MM.1S (cell line): ENCODE results near the gene CHN1.

ENCODE experiments used
- DNase-seq: peaks from one replicate; pipeline ENCODE4 v3.0.0-alpha.2; 2015
- H2AFZ ChIP-seq: fragments of 300-600 bp; sonication (generic); 2 replicates; pipeline ENCODE4 v1.6.0; 2016; ENCODE audit warnings: antibody characterized with exemption, low read length
- H3F3A ChIP-seq: fragments of 300-600 bp; sonication (generic); 2 replicates; pipeline ENCODE4 v1.6.1; 2016; ENCODE audit warnings: mild to moderate bottlenecking, antibody characterized with exemption, low read length, moderate library complexity, mixed read lengths; ENCODE audit not compliant: insufficient read depth
- H3K27ac ChIP-seq: fragments of 300-600 bp; sonication (generic); 2 replicates; pipeline ENCODE4 v1.5.1; 2016; ENCODE audit warnings: mild to moderate bottlenecking, low read length
- H3K27me3 ChIP-seq: fragments of 300-600 bp; sonication (generic); replicated peaks from 2 replicates; pipeline ENCODE4 v1.6.0; 2016; ENCODE audit warnings: low read length; ENCODE audit not compliant: insufficient read depth
- H3K36me3 ChIP-seq: fragments of 300-600 bp; sonication (generic); replicated peaks from 2 replicates; pipeline ENCODE4 v1.6.1; 2016; ENCODE audit warnings: mild to moderate bottlenecking, low read length, mixed read lengths; ENCODE audit not compliant: insufficient read depth
- H3K4me1 ChIP-seq: fragments of 300-600 bp; sonication (generic); 2 replicates; pipeline ENCODE4 v1.6.1; 2016; ENCODE audit warnings: low read length, mixed read lengths
- H3K4me2 ChIP-seq: fragments of 300-600 bp; sonication (generic); 2 replicates; pipeline ENCODE4 v1.6.0; 2016; ENCODE audit warnings: low read depth, low read length
- H3K4me3 ChIP-seq: fragments of 300-600 bp; sonication (generic); 2 replicates; pipeline ENCODE4 v1.5.1; 2016; ENCODE audit warnings: low read length, mixed read lengths
- H3K79me2 ChIP-seq: fragments of 300-600 bp; sonication (generic); 2 replicates; pipeline ENCODE4 v1.6.1; 2016; ENCODE audit warnings: mixed run types, low read length, mixed read lengths
- H3K9ac ChIP-seq: fragments of 300-600 bp; sonication (generic); 2 replicates; pipeline ENCODE4 v1.6.1; 2016; ENCODE audit warnings: low read length, mixed read lengths
- H3K9me2 ChIP-seq: fragments of 300-600 bp; sonication (generic); replicated peaks from 2 replicates; pipeline ENCODE4 v1.6.1; 2016; ENCODE audit warnings: mild to moderate bottlenecking, low read length, mixed read lengths; ENCODE audit not compliant: insufficient read depth
- H3K9me3 ChIP-seq: fragments of 300-600 bp; sonication (generic); replicated peaks from 2 replicates; pipeline ENCODE4 v1.6.1; 2016; ENCODE audit warnings: mild to moderate bottlenecking, low read length, mixed read lengths; ENCODE audit not compliant: insufficient read depth
- H4K20me1 ChIP-seq: fragments of 300-600 bp; sonication (generic); 2 replicates; pipeline ENCODE4 v1.6.1; 2016; ENCODE audit warnings: mild to moderate bottlenecking, low read length, moderate library complexity, mixed read lengths; ENCODE audit not compliant: insufficient read depth
- CTCF ChIP-seq: fragments of 300-600 bp; sonication (generic); IDR thresholded peaks from 2 replicates; pipeline ENCODE4 v1.5.1; 2016; ENCODE audit warnings: antibody characterized with exemption, low read length, mixed read lengths
- EZH2 ChIP-seq: fragments of 300-600 bp; sonication (generic); optimal IDR thresholded peaks from 2 replicates; pipeline ENCODE3; 2017; ENCODE audit warnings: low read depth, mild to moderate bottlenecking, antibody characterized with exemption, low read length, mixed read lengths
- EZH2phosphoT487 ChIP-seq: fragments of 300-600 bp; sonication (generic); IDR thresholded peaks from 2 replicates; pipeline ENCODE4 v1.6.1; 2018; ENCODE audit warnings: antibody characterized with exemption, low read length

CHN1 gene

GRCh38 chr2:174835797-174836255 is 169.4 kb downstream of the CHN1 start:
- Histone ChIP-seq H3K27me3 (no peaks in the 10 kb centered on the region), H3K9ac (no peak overlapping the region), H3K4me1 (no peaks in the 10 kb centered on the region), H3K4me2 (no peak overlapping the region), H3F3A (no peaks in the 10 kb centered on the region), H3K36me3 (no peaks in the 10 kb centered on the region), H2AFZ (no peak overlapping the region), H3K9me2 (no peaks in the 10 kb centered on the region), H4K20me1 (no peaks in the 10 kb centered on the region), H3K27ac (no peak overlapping the region), H3K79me2 (no peaks in the 10 kb centered on the region), H3K4me3 (no peak overlapping the region), H3K9me3 (no peaks in the 10 kb centered on the region)
- TF ChIP-seq EZH2 (no peak), EZH2phosphoT487 (no peak), CTCF (no peak)
- DNase-seq, result no peak

- Histone ChIP-seq H3F3A (no peaks in the 10 kb centered on the region), H3K4me3 (no peak overlapping the region), H3K9me3 (no peaks in the 10 kb centered on the region), H3K9ac (no peak overlapping the region), H3K4me2 (no peak overlapping the region), H3K79me2 (no peaks in the 10 kb centered on the region), H3K27ac (no peak overlapping the region), H2AFZ (no peak overlapping the region), H3K27me3 (no peaks in the 10 kb centered on the region), H3K36me3 (no peaks in the 10 kb centered on the region), H4K20me1 (no peaks in the 10 kb centered on the region), H3K9me2 (no peaks in the 10 kb centered on the region), H3K4me1 (no peaks in the 10 kb centered on the region)
- no peak for TF ChIP-seq EZH2
- TF ChIP-seq CTCF, result no peak
- no peak for TF ChIP-seq EZH2phosphoT487
- DNase-seq, result no peak
Measured at GRCh38 chr2:174833737-174834136, 171.4 kb downstream of the CHN1 start.

GRCh38 chr2:174830561-174830960 is 174.6 kb downstream of the CHN1 start:
- Histone ChIP-seq H3K4me1 (no peaks in the 10 kb centered on the region), H3K9me2 (no peaks in the 10 kb centered on the region), H3F3A (no peaks in the 10 kb centered on the region), H3K9ac (no peak overlapping the region), H3K9me3 (no peaks in the 10 kb centered on the region), H3K4me3 (no peak overlapping the region), H3K27me3 (no peaks in the 10 kb centered on the region), H3K36me3 (no peaks in the 10 kb centered on the region), H2AFZ (no peak overlapping the region), H3K27ac (no peak overlapping the region), H3K4me2 (no peak overlapping the region), H3K79me2 (no peaks in the 10 kb centered on the region), H4K20me1 (no peaks in the 10 kb centered on the region)
- no peak for TF ChIP-seq CTCF
- no peak for TF ChIP-seq EZH2phosphoT487
- TF ChIP-seq EZH2, result no peak
- no peak for DNase-seq

- Histone ChIP-seq H3K27ac (no peak overlapping the region), H4K20me1 (no peaks in the 10 kb centered on the region), H2AFZ (no peak overlapping the region), H3K4me1 (no peaks in the 10 kb centered on the region), H3K36me3 (no peaks in the 10 kb centered on the region), H3F3A (no peaks in the 10 kb centered on the region), H3K9ac (no peak overlapping the region), H3K9me3 (no peaks in the 10 kb centered on the region), H3K27me3 (no peaks in the 10 kb centered on the region), H3K9me2 (no peaks in the 10 kb centered on the region), H3K4me3 (no peak overlapping the region), H3K79me2 (no peaks in the 10 kb centered on the region), H3K4me2 (no peak overlapping the region)
- no peak for TF ChIP-seq EZH2phosphoT487
- TF ChIP-seq CTCF, result no peak
- no peak for TF ChIP-seq EZH2
- no peak for DNase-seq
Measured at GRCh38 chr2:174829550-174829949, 175.6 kb downstream of the CHN1 start.
